GM23338 (cell line): ENCODE measurements around the gene OXCT1. TPM values are rescaled to one million over a fixed set of nuclear protein-coding genes. Genes with fewer than 3 reads are reported as not detected.

ENCODE experiments used
- ATAC-seq: fragments of 200-7000 bp; cut with Tn5 transposase; 3 replicates; pipeline ENCODE4 v1.9.1; 2020
- DNase-seq: peaks from one replicate; pipeline ENCODE4 v3.0.0-alpha.2; 2015; ENCODE audit warnings: low spot score
- H2AFZ ChIP-seq: fragments of 200-600 bp; sonication (generic); 2 replicates; pipeline ENCODE4 v1.8.0; 2016; ENCODE audit warnings: antibody characterized with exemption, mild to moderate bottlenecking, moderate library complexity
- H3F3A ChIP-seq: fragments of 200-600 bp; sonication (generic); replicated peaks from 2 replicates; pipeline ENCODE4 v1.8.0; 2017; ENCODE audit warnings: antibody characterized with exemption, mixed run types, low read depth
- H3K27ac ChIP-seq: fragments of 200-600 bp; sonication (generic); 2 replicates; pipeline ENCODE4 v1.6.1; 2016; ENCODE audit warnings: low read depth
- H3K27me3 ChIP-seq: fragments of 200-600 bp; sonication (generic); 2 replicates; pipeline ENCODE4 v1.8.0; 2016; ENCODE audit warnings: mild to moderate bottlenecking, mixed run types, moderate library complexity; ENCODE audit not compliant: insufficient read depth
- H3K36me3 ChIP-seq: fragments of 200-600 bp; sonication (generic); 2 replicates; pipeline ENCODE4 v1.8.0; 2016; ENCODE audit warnings: mild to moderate bottlenecking; ENCODE audit not compliant: insufficient read depth
- H3K4me1 ChIP-seq: fragments of 200-600 bp; sonication (generic); 2 replicates; pipeline ENCODE4 v1.8.0; 2016; ENCODE audit warnings: mild to moderate bottlenecking, moderate library complexity; ENCODE audit not compliant: insufficient read depth
- H3K4me2 ChIP-seq: fragments of 200-600 bp; sonication (generic); 2 replicates; pipeline ENCODE4 v1.7.1; 2017; ENCODE audit warnings: mixed run types
- H3K4me3 ChIP-seq: fragments of 200-600 bp; sonication (generic); 2 replicates; pipeline ENCODE4 v1.6.1; 2016; ENCODE audit warnings: mixed run types
- H3K79me2 ChIP-seq: fragments of 200-600 bp; sonication (generic); replicated peaks from 2 replicates; pipeline ENCODE4 v1.8.0; 2017; ENCODE audit warnings: mild to moderate bottlenecking; ENCODE audit not compliant: insufficient read depth
- H3K9me2 ChIP-seq: fragments of 200-600 bp; sonication (generic); 2 replicates; pipeline ENCODE4 v1.8.0; 2017; ENCODE audit not compliant: insufficient read depth
- H4K20me1 ChIP-seq: fragments of 200-600 bp; sonication (generic); replicated peaks from 2 replicates; pipeline ENCODE4 v1.8.0; 2017; ENCODE audit warnings: mild to moderate bottlenecking; ENCODE audit not compliant: insufficient read depth
- H3K27ac Mint-ChIP-seq: 2 replicates; pipeline ENCODE4 v1.8.0; 2020; ENCODE audit warnings: inconsistent platforms, mild to moderate bottlenecking, moderate library complexity, mixed read lengths
- H3K27me3 Mint-ChIP-seq: 3 replicates; pipeline ENCODE4 v1.8.0; 2022; ENCODE audit warnings: low read depth, mild to moderate bottlenecking, moderate library complexity, mixed read lengths, inconsistent platforms; ENCODE audit not compliant: insufficient read depth, poor library complexity
- H3K36me3 Mint-ChIP-seq: 3 replicates; pipeline ENCODE4 v1.8.0; 2021; ENCODE audit warnings: low read depth, mild to moderate bottlenecking, inconsistent platforms, moderate library complexity, mixed read lengths
- H3K4me1 Mint-ChIP-seq: 3 replicates; pipeline ENCODE4 v1.8.0; 2020; ENCODE audit warnings: mild to moderate bottlenecking, inconsistent platforms, mixed read lengths
- H3K4me3 Mint-ChIP-seq: 3 replicates; pipeline ENCODE4 v1.8.0; 2021; ENCODE audit warnings: moderate library complexity, mild to moderate bottlenecking, inconsistent platforms, mixed read lengths
- H3K9me3 Mint-ChIP-seq: 3 replicates; pipeline ENCODE4 v1.8.0; 2020; ENCODE audit warnings: moderate library complexity, mild to moderate bottlenecking, inconsistent platforms, mixed read lengths
- CREB1 ChIP-seq: fragments of 250-450 bp; sonication (Bioruptor Pico); IDR thresholded peaks from 2 replicates; pipeline ENCODE4 v1.5.0; 2020; ENCODE audit warnings: low read depth, mild to moderate bottlenecking, moderate library complexity
- EZH2phosphoT487 ChIP-seq: fragments of 200-600 bp; sonication (generic); IDR thresholded peaks from one replicate; pipeline ENCODE4 v1.8.1; 2018; ENCODE audit warnings: antibody characterized with exemption; ENCODE audit not compliant: unreplicated experiment
- JUNB ChIP-seq: IDR thresholded peaks from one replicate; pipeline ENCODE4 v1.6.1; 2016; ENCODE audit warnings: antibody characterized with exemption; ENCODE audit not compliant: unreplicated experiment
- NANOG ChIP-seq: IDR thresholded peaks from 2 replicates; pipeline ENCODE4 v1.6.1; 2016; ENCODE audit warnings: antibody characterized with exemption, borderline replicate concordance
- POLR2AphosphoS5 ChIP-seq: IDR thresholded peaks from 2 replicates; pipeline ENCODE4 v1.6.1; 2016; ENCODE audit warnings: antibody characterized with exemption, low read depth
- REST ChIP-seq: IDR thresholded peaks from one replicate; pipeline ENCODE4 v1.6.1; 2018; ENCODE audit warnings: antibody characterized with exemption; ENCODE audit not compliant: unreplicated experiment
- STAT1 ChIP-seq: IDR thresholded peaks from one replicate; pipeline ENCODE4 v1.6.1; 2016; ENCODE audit warnings: antibody characterized with exemption; ENCODE audit not compliant: unreplicated experiment
- ZNF114 ChIP-seq: fragments of 250-450 bp; sonication (Bioruptor Pico); IDR thresholded peaks from 2 replicates; pipeline ENCODE4 v1.5.0; 2020; ENCODE audit warnings: mild to moderate bottlenecking, moderate library complexity
- ZNF331 ChIP-seq: fragments of 250-450 bp; sonication (Bioruptor Pico); IDR thresholded peaks from 2 replicates; pipeline ENCODE4 v1.5.0; 2020; ENCODE audit warnings: low read depth, mild to moderate bottlenecking, moderate library complexity
- polyA plus RNA-seq: library from polyadenylated mRNA; unstranded; fragments of >200 nt; fragmentation: Nextera tagmentation; extraction: Ambion mirVana; gene quantifications from 2 replicates; pipeline ENCODE4 v1.2.1, GENCODE V29; 2016
- total RNA-seq: library from RNA; depleted of rRNA; stranded (reverse); fragments of >200 nt; shearing (Covaris generic); gene quantifications from 2 replicates; pipeline ENCODE4 v1.2.3, GENCODE V29; 2014
- TF ChIP-seq, protein P1 (sequence below): fragments of 250-450 bp; sonication (Bioruptor Pico); IDR thresholded peaks from 2 replicates; pipeline ENCODE4 v1.5.0; 2020; ENCODE audit warnings: mild to moderate bottlenecking, moderate library complexity
- TF ChIP-seq, protein P2 (sequence below): IDR thresholded peaks from 2 replicates; pipeline ENCODE4 v1.6.1; 2016; ENCODE audit warnings: antibody characterized with exemption
- TF ChIP-seq, protein P3 (sequence below), 2 experiments: fragments of 200-600 bp in 1 of 2; sonication (generic) in 1 of 2; conservative IDR thresholded peaks; 2 replicates each; pipeline versions ENCODE4 v1.5.1 to v1.6.1; 2016 to 2017; ENCODE audit warnings: antibody characterized with exemption in 2 of 2, low read depth in 2 of 2, mild to moderate bottlenecking in 2 of 2, moderate library complexity in 1 of 2

The OXCT1 gene
- total and polyA plus RNA-seq, 2 experiments from 2014 or later, result 11.6 to 37.0 TPM

GRCh38 chr5:41790038-41790776 is 80.0 kb downstream of the OXCT1 start (continued):
- TF ChIP-seq POLR2AphosphoS5, result no peak
- TF ChIP-seq, protein P1, sequence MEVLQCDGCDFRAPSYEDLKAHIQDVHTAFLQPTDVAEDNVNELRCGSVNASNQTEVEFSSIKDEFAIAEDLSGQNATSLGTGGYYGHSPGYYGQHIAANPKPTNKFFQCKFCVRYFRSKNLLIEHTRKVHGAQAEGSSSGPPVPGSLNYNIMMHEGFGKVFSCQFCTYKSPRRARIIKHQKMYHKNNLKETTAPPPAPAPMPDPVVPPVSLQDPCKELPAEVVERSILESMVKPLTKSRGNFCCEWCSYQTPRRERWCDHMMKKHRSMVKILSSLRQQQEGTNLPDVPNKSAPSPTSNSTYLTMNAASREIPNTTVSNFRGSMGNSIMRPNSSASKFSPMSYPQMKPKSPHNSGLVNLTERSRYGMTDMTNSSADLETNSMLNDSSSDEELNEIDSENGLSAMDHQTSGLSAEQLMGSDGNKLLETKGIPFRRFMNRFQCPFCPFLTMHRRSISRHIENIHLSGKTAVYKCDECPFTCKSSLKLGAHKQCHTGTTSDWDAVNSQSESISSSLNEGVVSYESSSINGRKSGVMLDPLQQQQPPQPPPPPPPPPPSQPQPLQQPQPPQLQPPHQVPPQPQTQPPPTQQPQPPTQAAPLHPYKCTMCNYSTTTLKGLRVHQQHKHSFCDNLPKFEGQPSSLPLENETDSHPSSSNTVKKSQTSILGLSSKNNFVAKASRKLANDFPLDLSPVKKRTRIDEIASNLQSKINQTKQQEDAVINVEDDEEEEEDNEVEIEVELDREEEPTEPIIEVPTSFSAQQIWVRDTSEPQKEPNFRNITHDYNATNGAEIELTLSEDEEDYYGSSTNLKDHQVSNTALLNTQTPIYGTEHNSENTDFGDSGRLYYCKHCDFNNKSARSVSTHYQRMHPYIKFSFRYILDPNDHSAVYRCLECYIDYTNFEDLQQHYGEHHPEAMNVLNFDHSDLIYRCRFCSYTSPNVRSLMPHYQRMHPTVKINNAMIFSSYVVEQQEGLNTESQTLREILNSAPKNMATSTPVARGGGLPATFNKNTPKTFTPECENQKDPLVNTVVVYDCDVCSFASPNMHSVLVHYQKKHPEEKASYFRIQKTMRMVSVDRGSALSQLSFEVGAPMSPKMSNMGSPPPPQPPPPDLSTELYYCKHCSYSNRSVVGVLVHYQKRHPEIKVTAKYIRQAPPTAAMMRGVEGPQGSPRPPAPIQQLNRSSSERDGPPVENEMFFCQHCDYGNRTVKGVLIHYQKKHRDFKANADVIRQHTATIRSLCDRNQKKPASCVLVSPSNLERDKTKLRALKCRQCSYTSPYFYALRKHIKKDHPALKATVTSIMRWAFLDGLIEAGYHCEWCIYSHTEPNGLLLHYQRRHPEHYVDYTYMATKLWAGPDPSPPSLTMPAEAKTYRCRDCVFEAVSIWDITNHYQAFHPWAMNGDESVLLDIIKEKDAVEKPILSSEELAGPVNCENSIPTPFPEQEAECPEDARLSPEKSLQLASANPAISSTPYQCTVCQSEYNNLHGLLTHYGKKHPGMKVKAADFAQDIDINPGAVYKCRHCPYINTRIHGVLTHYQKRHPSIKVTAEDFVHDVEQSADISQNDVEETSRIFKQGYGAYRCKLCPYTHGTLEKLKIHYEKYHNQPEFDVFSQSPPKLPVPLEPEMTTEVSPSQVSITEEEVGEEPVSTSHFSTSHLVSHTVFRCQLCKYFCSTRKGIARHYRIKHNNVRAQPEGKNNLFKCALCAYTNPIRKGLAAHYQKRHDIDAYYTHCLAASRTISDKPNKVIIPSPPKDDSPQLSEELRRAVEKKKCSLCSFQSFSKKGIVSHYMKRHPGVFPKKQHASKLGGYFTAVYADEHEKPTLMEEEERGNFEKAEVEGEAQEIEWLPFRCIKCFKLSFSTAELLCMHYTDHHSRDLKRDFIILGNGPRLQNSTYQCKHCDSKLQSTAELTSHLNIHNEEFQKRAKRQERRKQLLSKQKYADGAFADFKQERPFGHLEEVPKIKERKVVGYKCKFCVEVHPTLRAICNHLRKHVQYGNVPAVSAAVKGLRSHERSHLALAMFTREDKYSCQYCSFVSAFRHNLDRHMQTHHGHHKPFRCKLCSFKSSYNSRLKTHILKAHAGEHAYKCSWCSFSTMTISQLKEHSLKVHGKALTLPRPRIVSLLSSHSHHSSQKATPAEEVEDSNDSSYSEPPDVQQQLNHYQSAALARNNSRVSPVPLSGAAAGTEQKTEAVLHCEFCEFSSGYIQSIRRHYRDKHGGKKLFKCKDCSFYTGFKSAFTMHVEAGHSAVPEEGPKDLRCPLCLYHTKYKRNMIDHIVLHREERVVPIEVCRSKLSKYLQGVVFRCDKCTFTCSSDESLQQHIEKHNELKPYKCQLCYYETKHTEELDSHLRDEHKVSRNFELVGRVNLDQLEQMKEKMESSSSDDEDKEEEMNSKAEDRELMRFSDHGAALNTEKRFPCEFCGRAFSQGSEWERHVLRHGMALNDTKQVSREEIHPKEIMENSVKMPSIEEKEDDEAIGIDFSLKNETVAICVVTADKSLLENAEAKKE, result no peak

DNA sequence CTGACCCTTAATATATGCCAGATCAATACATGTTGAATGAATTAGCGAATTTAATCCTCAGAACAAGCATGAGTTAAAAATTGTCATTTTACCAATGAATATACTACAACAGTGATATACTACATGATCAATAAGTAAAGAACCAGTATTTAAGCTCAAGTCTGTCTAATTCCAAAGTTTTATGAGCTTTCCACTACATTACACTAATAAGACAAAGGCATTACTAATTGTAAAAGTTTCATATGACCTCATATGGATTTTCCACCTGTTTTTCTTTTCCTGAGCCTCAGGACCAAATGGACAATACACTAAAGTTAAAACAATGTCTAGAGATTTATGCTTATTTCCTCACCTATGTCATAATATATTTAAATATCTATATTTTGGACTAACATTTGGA is 80.8 kb downstream of the OXCT1 start:
- Histone ChIP-seq H3K4me1 (peaks cover 3% of the 10 kb centered on the region; the same call in 1 of the 2 replicates), H3K4me3 (no peak overlapping the region), H3K27me3 (no peaks in the 10 kb centered on the region), H3K4me2 (no peak overlapping the region), H3K9me2 (no peaks in the 10 kb centered on the region), H3F3A (no peaks in the 10 kb centered on the region), H2AFZ (no peak overlapping the region), H3K27ac (no peak overlapping the region), H3K79me2 (no peaks in the 10 kb centered on the region), H4K20me1 (no peaks in the 10 kb centered on the region), H3K36me3 (no peaks in the 10 kb centered on the region)
- Mint-ChIP-seq H3K9me3 (no peaks in the 10 kb centered on the region), H3K36me3 (no peaks in the 10 kb centered on the region), H3K4me3 (no peak overlapping the region), H3K27me3 (no peaks in the 10 kb centered on the region), H3K27ac (no peak overlapping the region), H3K4me1 (peaks cover 26% of the 10 kb centered on the region)
- no peak for ATAC-seq
- DNase-seq, result no peak
- TF ChIP-seq ZNF114 (no peak), CREB1 (CRISPR knock-in tag) (no peak), ZNF331 (no peak), POLR2AphosphoS5 (no peak), EZH2phosphoT487 (no peak), STAT1 (no peak), REST (no peak), NANOG (no peak), JUNB (no peak)
- TF ChIP-seq, protein P2, sequence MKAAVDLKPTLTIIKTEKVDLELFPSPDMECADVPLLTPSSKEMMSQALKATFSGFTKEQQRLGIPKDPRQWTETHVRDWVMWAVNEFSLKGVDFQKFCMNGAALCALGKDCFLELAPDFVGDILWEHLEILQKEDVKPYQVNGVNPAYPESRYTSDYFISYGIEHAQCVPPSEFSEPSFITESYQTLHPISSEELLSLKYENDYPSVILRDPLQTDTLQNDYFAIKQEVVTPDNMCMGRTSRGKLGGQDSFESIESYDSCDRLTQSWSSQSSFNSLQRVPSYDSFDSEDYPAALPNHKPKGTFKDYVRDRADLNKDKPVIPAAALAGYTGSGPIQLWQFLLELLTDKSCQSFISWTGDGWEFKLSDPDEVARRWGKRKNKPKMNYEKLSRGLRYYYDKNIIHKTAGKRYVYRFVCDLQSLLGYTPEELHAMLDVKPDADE, result no peak
- TF ChIP-seq, protein P3, sequence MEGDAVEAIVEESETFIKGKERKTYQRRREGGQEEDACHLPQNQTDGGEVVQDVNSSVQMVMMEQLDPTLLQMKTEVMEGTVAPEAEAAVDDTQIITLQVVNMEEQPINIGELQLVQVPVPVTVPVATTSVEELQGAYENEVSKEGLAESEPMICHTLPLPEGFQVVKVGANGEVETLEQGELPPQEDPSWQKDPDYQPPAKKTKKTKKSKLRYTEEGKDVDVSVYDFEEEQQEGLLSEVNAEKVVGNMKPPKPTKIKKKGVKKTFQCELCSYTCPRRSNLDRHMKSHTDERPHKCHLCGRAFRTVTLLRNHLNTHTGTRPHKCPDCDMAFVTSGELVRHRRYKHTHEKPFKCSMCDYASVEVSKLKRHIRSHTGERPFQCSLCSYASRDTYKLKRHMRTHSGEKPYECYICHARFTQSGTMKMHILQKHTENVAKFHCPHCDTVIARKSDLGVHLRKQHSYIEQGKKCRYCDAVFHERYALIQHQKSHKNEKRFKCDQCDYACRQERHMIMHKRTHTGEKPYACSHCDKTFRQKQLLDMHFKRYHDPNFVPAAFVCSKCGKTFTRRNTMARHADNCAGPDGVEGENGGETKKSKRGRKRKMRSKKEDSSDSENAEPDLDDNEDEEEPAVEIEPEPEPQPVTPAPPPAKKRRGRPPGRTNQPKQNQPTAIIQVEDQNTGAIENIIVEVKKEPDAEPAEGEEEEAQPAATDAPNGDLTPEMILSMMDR (conservative IDR thresholded peaks at IDR 0.05; ENCODE audit: low read depth in 2 of 2), result no peak
